Measurements from ENCODE around the gene HHAT.
"Not testable (repeated sequence)": the region's sequence is repeated elsewhere in the genome, so short reads cannot be mapped to it uniquely, and the experiment has no call there.

HHAT gene

DNA sequence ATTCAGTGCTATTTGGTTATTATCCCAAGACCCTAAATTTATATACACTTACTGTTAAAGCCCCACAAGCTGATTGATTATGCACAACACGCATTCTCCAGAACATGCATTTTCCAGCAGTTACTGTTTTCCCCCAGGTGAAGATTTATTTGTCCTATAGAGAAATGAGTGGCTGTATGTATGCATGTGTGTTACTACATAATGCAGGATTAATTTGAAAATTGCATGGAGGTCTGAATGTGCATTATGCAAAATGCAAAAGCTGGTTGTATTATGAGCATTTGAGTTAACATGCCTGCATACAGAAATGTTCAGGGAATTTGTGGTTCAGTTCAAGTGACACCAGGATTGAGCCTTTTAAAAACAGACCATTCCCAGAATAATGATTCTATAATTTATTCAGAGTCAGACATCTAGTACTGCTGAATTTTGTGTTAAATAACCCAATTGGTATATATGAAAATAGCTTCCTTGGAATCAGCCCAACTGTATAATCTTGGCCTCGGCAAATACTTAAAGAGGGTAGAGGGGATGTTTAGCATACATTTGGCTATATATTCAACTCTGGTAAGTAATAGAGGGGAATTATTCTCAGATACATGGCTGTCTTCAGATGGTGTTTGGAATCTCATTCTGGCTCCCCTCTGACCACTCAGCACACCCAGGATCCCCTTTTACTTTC, 320.0 kb downstream of the HHAT start:
- TF ChIP-seq ZFX (IDR thresholded peaks at IDR 0.05) (no peak), CTCF (conservative IDR thresholded peaks at IDR 0.05) (no peak)

DNA sequence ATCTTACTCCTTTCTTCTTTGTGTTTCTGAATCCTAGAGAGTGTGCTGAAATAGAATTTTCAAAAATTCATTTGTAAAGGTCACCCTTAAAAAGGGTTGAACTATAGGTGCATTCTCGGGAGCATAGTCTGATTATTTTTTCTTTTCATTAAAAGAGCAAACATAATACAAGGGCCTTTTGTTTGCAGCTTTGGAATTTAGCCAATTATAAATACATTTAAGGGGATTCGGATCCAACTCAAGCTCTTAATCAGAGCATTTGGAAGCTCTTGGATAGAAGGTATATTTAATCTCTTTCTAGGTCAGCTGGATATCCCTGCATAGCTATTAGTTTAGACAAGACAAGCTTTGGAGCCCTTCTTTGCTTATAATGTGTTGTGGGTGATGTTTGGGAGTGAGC, 321.7 kb downstream of the HHAT start:
- TF ChIP-seq ZFX (IDR thresholded peaks at IDR 0.05) (no peak), CTCF (conservative IDR thresholded peaks at IDR 0.05) (no peak)
- H3K27ac ChIP-seq: no peak overlapping the region

More for the DNA sequence above, 320.0 kb downstream of the HHAT start:
- H3K27ac ChIP-seq: no peak overlapping the region

DNA sequence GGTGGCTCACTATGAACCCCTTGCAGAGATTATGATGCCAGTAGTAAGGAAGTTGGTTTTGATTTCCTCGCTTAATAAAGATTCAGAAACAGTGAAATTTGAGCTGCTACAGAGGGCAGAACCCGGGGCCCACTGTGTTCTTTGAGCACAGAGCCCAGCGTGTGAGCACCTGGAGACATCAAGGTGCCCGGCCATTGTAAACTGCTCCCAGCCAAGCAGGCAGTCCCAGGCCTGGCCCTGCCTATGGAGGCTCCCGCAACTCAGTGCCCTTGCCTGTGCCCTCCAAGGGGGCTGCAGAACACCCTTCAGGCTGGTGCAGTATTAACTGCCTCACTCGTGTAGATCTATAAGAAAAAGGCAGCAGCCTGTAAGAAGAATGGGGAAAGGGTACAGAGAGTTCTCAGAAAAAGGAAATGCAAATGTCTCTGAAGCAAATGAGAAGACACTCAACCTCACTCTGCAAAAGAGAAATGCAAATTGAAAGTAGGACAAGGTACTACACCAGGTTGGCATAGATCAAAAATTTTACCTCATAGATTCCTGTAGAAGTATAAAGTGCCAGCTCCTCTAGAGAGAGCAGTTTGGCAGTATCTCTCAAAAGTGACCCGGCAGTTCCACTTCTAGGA, 323.7 kb downstream of the HHAT start:
- TF ChIP-seq ZFX (IDR thresholded peaks at IDR 0.05) (no peak), CTCF (conservative IDR thresholded peaks at IDR 0.05) (no peak)
- H3K27ac ChIP-seq: no peak overlapping the region

GRCh38 chr1:210653771-210654170, 325.1 kb downstream of the HHAT start:
- TF ChIP-seq ZFX (IDR thresholded peaks at IDR 0.05): no peak
- H3K27ac ChIP-seq: no peak overlapping the region

DNA sequence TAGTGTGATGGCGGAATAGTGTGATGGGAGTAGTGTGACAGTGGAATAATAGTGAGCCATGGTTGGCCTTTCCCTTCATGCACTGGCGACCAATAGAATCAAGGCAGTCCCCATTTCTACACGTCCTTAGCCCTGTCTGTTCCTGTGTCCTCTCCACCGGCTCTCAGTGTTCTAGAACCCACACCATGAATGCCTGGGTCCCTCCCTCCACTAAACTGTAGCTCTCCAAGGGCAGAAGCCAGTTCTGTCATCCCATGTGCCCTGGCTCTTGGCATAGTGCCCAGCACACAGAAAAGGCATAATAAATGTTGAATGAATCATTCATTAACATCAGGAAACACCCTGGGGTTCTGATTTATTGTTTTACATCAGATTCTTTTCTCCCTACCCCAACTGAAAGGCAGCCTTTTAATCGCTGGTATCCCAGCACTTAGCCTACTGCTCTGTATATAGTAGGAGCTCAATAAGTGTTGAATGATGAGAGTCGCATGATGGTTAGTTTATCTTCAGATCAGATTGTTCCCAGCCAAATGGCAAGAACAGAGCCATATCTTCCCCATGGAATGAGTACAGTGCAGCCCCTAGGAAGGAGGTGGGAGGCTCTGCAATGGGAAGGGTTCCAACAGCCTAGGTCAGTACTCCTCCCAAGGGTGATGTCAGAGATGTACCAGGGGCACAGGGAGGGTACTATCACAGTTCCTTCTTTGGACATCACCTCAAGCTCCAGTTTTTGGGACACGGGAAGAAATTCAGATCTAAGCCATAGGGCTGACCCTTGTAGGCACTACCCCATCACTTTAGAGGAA, 325.7 kb downstream of the HHAT start:
- no peak overlapping the region for H3K27ac ChIP-seq
- TF ChIP-seq CTCF (conservative IDR thresholded peaks at IDR 0.05) (no peak), ZFX (IDR thresholded peaks at IDR 0.05) (no peak)

GRCh38 chr1:210655511-210655910, 326.8 kb downstream of the HHAT start:
- H3K27ac ChIP-seq: no peak overlapping the region
- TF ChIP-seq ZFX (IDR thresholded peaks at IDR 0.05): no peak
- no peak for TF ChIP-seq CTCF (conservative IDR thresholded peaks at IDR 0.05)

DNA sequence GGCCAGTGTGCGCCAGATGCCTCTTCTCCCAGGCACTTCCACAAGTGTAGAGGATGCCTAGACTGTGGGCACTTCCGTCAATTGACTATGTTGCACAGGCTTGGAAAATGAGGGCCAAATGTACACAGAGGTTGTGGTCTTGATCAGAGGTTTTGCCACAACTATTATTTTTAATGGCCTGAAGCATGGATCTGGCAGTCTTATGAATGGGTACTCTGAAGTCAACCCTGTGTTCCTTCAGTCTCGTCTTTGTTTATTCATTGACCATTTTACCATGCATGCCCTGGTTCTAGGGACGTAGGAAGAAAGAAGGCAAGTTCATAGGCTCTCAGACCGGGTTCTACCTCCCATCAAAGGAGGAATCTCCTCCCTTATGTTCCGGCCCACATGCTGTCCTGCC, 329.1 kb downstream of the HHAT start:
- TF ChIP-seq CTCF (conservative IDR thresholded peaks at IDR 0.05) (no peak), ZFX (IDR thresholded peaks at IDR 0.05) (no peak)
- H3K27ac ChIP-seq: no peak overlapping the region

- not testable (repeated sequence) for H3K27ac ChIP-seq
Observed at GRCh38 chr1:210661520-210661919, 332.8 kb downstream of the HHAT start.
